Right ventricle myocardium inferior (tissue), 1 donor: ENCODE measurements around the gene C1R. TPM values are rescaled to one million over a fixed set of nuclear protein-coding genes. Genes with fewer than 3 reads are reported as not detected.

Experiments used
- ATAC-seq: fragments of 200-7000 bp; cut with Tn5 transposase; one replicate; pipeline ENCODE4 v1.9.1; 2020; ENCODE audit warnings: mild to moderate bottlenecking, moderate library complexity
- DNase-seq: peaks from one replicate; pipeline ENCODE4 v3.0.0; 2021; ENCODE audit errors: missing footprints
- intact Hi-C: fragments of 100-400 bp; cut with DNase I; formaldehyde crosslinking; loops from one replicate; pipeline ENCODE4 v1.11.0; 2022
- total RNA-seq: library from RNA; stranded (reverse); fragmentation: NEBNext Ultra II Directional; extraction: Animal tissue kit (Norgen Biotek cat#: 25700); gene quantifications from one replicate; pipeline ENCODE4 v1.2.1, GENCODE V29; 2021
- donor health status: DM: no; HTN: yes; CAD: no; lungs with severe emphysema.

The C1R gene
- total RNA-seq, 1 donor from 2014 or later: 227 TPM

GRCh38 chr12:7103837-7104584, 11.8 kb upstream of the C1R start:
- intact Hi-C loops: loop anchor here (10.0 kb wide), 1 partner anchor 229 kb away; the partner anchor contains the start of gene SPSB2
- DNase-seq (no peak), ATAC-seq (no peak)

- DNase-seq (no peak), ATAC-seq (no peak)
- intact Hi-C loops: loop anchor here (10.0 kb wide), 1 partner anchor 228 kb away; the partner anchor contains the start of gene SPSB2
Measured at GRCh38 chr12:7102582-7102981, 10.3 kb upstream of the C1R start.

GRCh38 chr12:7101694-7102131, 9.5 kb upstream of the C1R start:
- DNase-seq (no peak), ATAC-seq (peak; percentile 43)
- intact Hi-C loops: loop anchor here (10.0 kb wide), 1 partner anchor 227 kb away; the partner anchor contains the start of gene SPSB2

- intact Hi-C loops: loop anchor here (10.0 kb wide), 1 partner anchor 226 kb away; the partner anchor contains the start of gene SPSB2
- DNase-seq (no peak), ATAC-seq (no peak)
Measured at GRCh38 chr12:7101047-7101693, 8.9 kb upstream of the C1R start.

- no peak for DNase-seq
- intact Hi-C loops: loop anchor here (10.0 kb wide), 1 partner anchor 225 kb away; the partner anchor contains the start of gene SPSB2
- no peak for ATAC-seq
Measured at GRCh38 chr12:7100239-7100638, 8.0 kb upstream of the C1R start.

- no peak for ATAC-seq
- intact Hi-C loops: no loop called here
Measured at GRCh38 chr12:7099290-7099996, 7.2 kb upstream of the C1R start.

GRCh38 chr12:7096979-7097378, 4.7 kb upstream of the C1R start:
- no peak for DNase-seq
- ATAC-seq: no peak
- intact Hi-C loops: no loop called here

More at GRCh38 chr12:7099290-7099996, 7.2 kb upstream of the C1R start:
- DNase-seq: no peak

- DNase-seq: no peak
- ATAC-seq: no peak
- intact Hi-C loops: no loop called here
Measured at GRCh38 chr12:7096006-7096932, 4.0 kb upstream of the C1R start.

GRCh38 chr12:7093892-7094291, 1.6 kb upstream of the C1R start:
- ATAC-seq: no peak
- DNase-seq: no peak
- intact Hi-C loops: loop anchor here (2.0 to 5.0 kb wide), 2 partner anchors 147 to 169 kb away; no protein-coding TSS in a partner anchor

- intact Hi-C loops: loop anchor here (2.0 to 5.0 kb wide), 2 partner anchors 146 to 169 kb away; no protein-coding TSS in a partner anchor
- DNase-seq (no peak), ATAC-seq (no peak)
Measured at GRCh38 chr12:7093486-7093885, 1.2 kb upstream of the C1R start.

- intact Hi-C loops: loop anchor here (1.0 to 5.0 kb wide), 3 partner anchors 33 to 168 kb away; partner anchors contain the start of gene C1S
- no peak for DNase-seq
- no peak for ATAC-seq
Measured at GRCh38 chr12:7092986-7093460, 778 bp upstream of the C1R start.

- intact Hi-C loops: loop anchor here (1.0 to 5.0 kb wide), 3 partner anchors 31 to 167 kb away; partner anchors contain the start of gene C1S
- DNase-seq (no peak), ATAC-seq (peak; percentile 75)
Measured at GRCh38 chr12:7091660-7092228, 501 bp downstream of the C1R start.

GRCh38 chr12:7091171-7091570, 1.1 kb downstream of the C1R start:
- DNase-seq (no peak), ATAC-seq (no peak)
- intact Hi-C loops: loop anchor here (5.0 kb wide), 1 partner anchor 144 kb away; no protein-coding TSS in a partner anchor

GRCh38 chr12:7090222-7090998, 1.8 kb downstream of the C1R start:
- no peak for DNase-seq
- ATAC-seq: no peak
- intact Hi-C loops: loop anchor here (5.0 kb wide), 1 partner anchor 143 kb away; no protein-coding TSS in a partner anchor

GRCh38 chr12:7089196-7089871, 2.9 kb downstream of the C1R start:
- ATAC-seq (no peak), DNase-seq (no peak)
- intact Hi-C loops: no loop called here

GRCh38 chr12:7083125-7083524, 9.1 kb downstream of the C1R start:
- no peak for DNase-seq

More at GRCh38 chr12:7083125-7083524, 9.1 kb downstream of the C1R start:
- no peak for ATAC-seq
- intact Hi-C loops: no loop called here
